HepG2 (cell line): Measurements from ENCODE around the gene HOXD9. TPM values are rescaled to one million over a fixed set of nuclear protein-coding genes. Genes with fewer than 3 reads are reported as not detected.

ENCODE experiments used
- MIER2 ChIP-seq: IDR thresholded peaks from 2 replicates; pipeline ENCODE4 v1.6.1; 2016; ENCODE audit warnings: missing biosample characterization, missing genetic modification reagents
- NRL ChIP-seq: sonication (generic); formaldehyde crosslinking; IDR thresholded peaks from 2 replicates; pipeline ENCODE4 v1.5.0; 2020; ENCODE audit warnings: missing genetic modification reagents, mild to moderate bottlenecking, moderate library complexity, borderline replicate concordance
- REXO4 ChIP-seq: sonication (generic); formaldehyde crosslinking; IDR thresholded peaks from 2 replicates; pipeline ENCODE4 v1.8.0; 2022; ENCODE audit warnings: missing genetic modification reagents, mild to moderate bottlenecking, borderline replicate concordance
- XRCC5 ChIP-seq: fragments of 200-400 bp; formaldehyde crosslinking; optimal IDR thresholded peaks from 2 replicates; pipeline ENCODE3; 2017; ENCODE audit warnings: mild to moderate bottlenecking, low read length
- ZNF337 ChIP-seq: sonication (generic); formaldehyde crosslinking; IDR thresholded peaks from 2 replicates; pipeline ENCODE4 v1.5.1; 2020; ENCODE audit warnings: missing genetic modification reagents, low read depth, mild to moderate bottlenecking, borderline replicate concordance
- ZNF563 ChIP-seq: sonication (generic); formaldehyde crosslinking; IDR thresholded peaks from 2 replicates; pipeline ENCODE4 v1.8.0; 2022; ENCODE audit warnings: mild to moderate bottlenecking, moderate library complexity, missing genetic modification reagents
- ZNF570 ChIP-seq: sonication (generic); formaldehyde crosslinking; IDR thresholded peaks from 2 replicates; pipeline ENCODE4 v1.4.0; 2020; ENCODE audit warnings: mild to moderate bottlenecking, missing genetic modification reagents, borderline replicate concordance
- ZNF724P ChIP-seq: sonication (generic); formaldehyde crosslinking; IDR thresholded peaks from 2 replicates; pipeline ENCODE4 v1.8.0; 2022; ENCODE audit warnings: missing genetic modification reagents, borderline replicate concordance
- polyA plus RNA-seq, 8 experiments: library from polyadenylated mRNA; depleted of rRNA in 3 of 8; stranded (reverse) in 7 of 8; unstranded in 1 of 8; fragments of >200 nt; fragmentation: Illumina TruSeq in 4 of 8; extraction: Trizol in 4 of 8; gene quantifications; 2 replicates each; pipeline versions ENCODE4 v1.2.1 to v1.2.3, GENCODE V29; 2011 to 2016; ENCODE audit warnings: low read depth in 4 of 8, missing spikeins in 1 of 8, mixed read lengths in 1 of 8; ENCODE audit not compliant: insufficient read depth in 1 of 8
- total RNA-seq, 5 experiments: library from RNA; depleted of rRNA; stranded (reverse); fragments of >200 nt; fragmentation: Illumina TruSeq; extraction: Trizol; gene quantifications; 2 replicates each; pipeline ENCODE4 v1.2.3, GENCODE V29; 2016; ENCODE audit warnings: low read depth in 1 of 5
- TF ChIP-seq, protein P1 (sequence below): IDR thresholded peaks from 2 replicates; pipeline ENCODE4 v1.6.1; 2016; ENCODE audit warnings: missing genetic modification reagents, missing compliant biosample characterization
- TF ChIP-seq, protein P2 (sequence below): sonication (generic); formaldehyde crosslinking; IDR thresholded peaks from 2 replicates; pipeline ENCODE4 v1.5.1; 2020; ENCODE audit warnings: mild to moderate bottlenecking, missing genetic modification reagents
- TF ChIP-seq, protein P3 (sequence below): sonication (generic); formaldehyde crosslinking; IDR thresholded peaks from 2 replicates; pipeline ENCODE4 v1.4.0; 2020; ENCODE audit warnings: mild to moderate bottlenecking, missing genetic modification reagents
- TF ChIP-seq, protein P4 (sequence below): sonication (generic); formaldehyde crosslinking; IDR thresholded peaks from 2 replicates; pipeline ENCODE4 v1.4.0; 2020; ENCODE audit warnings: missing genetic modification reagents
- TF ChIP-seq, protein P5 (sequence below), 2 experiments: sonication (generic) in 1 of 2; formaldehyde crosslinking in 1 of 2; IDR thresholded peaks; 2 replicates each; pipeline versions ENCODE4 v1.4.0 to v1.6.1; 2016 to 2020; ENCODE audit warnings: borderline replicate concordance in 1 of 2, low read depth in 1 of 2, mild to moderate bottlenecking in 1 of 2, missing genetic modification reagents in 1 of 2

Gene HOXD9
- total and polyA plus RNA-seq, 2 of the 13 experiments (the other 11 are each of a cell fraction or from before 2014, with no cell fraction given), result not detected

DNA sequence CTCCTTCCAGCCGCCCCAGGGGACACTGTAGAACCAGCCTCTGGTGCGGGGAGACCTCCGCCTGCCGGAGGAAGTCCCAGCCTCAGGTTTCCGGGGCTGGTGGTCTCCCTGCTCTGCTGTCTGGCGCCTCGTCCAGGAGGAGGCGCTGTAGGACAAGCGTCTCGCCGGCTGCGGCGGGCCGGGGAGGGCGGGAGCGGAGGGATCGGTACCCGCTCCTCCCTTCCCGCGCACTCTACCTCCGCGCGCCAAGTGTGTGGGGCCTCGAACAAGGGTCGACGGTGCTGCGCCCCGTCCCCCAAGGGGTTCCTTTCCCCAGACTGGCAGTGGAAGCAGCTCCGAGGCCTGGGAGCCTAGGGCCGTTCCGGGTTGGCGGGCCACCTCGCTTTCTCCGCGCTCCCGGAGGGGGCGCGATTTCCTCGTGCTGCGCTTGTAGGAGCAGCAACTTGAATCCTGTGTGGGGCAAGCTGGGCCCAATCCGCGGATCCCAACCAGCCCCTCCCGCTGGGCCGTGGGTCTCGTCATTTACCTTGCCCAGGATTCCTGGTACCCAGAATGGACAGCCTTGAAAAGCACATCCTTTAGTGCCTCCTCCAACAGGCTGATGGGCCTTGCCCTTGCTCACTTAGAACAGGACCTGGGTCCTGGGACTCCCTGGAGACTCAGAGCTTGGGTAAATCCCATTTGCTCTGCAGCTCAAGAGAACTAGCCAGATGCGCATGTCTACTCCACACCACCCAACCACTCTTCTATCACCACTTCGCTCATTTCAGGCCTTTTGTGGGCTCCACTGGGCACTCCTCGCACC is 18.2 kb downstream of the HOXD9 start (continued):
- TF ChIP-seq, protein P1, sequence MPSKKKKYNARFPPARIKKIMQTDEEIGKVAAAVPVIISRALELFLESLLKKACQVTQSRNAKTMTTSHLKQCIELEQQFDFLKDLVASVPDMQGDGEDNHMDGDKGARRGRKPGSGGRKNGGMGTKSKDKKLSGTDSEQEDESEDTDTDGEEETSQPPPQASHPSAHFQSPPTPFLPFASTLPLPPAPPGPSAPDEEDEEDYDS (CRISPR knock-in tag), result peak; percentile 23; the same call in 1 of the 2 replicates
- TF ChIP-seq ZNF570 (CRISPR knock-in tag) (no peak), REXO4 (CRISPR knock-in tag) (no peak), NRL (CRISPR knock-in tag) (peak; percentile 90), MIER2 (no peak), ZNF563 (CRISPR knock-in tag) (peak; percentile 59; the same call in 1 of the 2 replicates), XRCC5 (peak; percentile 79), ZNF337 (CRISPR knock-in tag) (0 out of 2 replicates have a peak, but pooled peaks have one; percentile 60), ZNF724P (CRISPR knock-in tag) (peak; percentile 65; the same call in 1 of the 2 replicates)
- TF ChIP-seq, protein P2, sequence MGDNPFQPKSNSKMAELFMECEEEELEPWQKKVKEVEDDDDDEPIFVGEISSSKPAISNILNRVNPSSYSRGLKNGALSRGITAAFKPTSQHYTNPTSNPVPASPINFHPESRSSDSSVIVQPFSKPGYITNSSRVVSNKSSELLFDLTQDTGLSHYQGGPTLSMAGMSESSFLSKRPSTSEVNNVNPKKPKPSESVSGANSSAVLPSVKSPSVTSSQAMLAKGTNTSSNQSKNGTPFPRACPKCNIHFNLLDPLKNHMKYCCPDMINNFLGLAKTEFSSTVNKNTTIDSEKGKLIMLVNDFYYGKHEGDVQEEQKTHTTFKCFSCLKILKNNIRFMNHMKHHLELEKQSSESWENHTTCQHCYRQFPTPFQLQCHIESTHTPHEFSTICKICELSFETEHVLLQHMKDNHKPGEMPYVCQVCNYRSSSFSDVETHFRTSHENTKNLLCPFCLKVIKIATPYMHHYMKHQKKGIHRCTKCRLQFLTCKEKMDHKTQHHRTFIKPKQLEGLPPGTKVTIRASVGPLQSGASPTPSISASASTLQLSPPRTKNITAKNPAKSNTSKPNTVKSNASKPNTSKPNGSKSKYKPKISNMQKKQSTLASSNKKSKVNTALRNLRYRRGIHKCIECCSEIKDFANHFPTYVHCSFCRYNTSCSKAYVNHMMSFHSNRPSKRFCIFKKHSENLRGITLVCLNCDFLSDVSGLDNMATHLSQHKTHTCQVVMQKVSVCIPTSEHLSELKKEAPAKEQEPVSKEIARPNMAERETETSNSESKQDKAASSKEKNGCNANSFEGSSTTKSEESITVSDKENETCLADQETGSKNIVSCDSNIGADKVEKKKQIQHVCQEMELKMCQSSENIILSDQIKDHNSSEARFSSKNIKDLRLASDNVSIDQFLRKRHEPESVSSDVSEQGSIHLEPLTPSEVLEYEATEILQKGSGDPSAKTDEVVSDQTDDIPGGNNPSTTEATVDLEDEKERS (CRISPR knock-in tag), result 0 out of 2 replicates have a peak, but pooled peaks have one; percentile 52
- TF ChIP-seq, protein P3, sequence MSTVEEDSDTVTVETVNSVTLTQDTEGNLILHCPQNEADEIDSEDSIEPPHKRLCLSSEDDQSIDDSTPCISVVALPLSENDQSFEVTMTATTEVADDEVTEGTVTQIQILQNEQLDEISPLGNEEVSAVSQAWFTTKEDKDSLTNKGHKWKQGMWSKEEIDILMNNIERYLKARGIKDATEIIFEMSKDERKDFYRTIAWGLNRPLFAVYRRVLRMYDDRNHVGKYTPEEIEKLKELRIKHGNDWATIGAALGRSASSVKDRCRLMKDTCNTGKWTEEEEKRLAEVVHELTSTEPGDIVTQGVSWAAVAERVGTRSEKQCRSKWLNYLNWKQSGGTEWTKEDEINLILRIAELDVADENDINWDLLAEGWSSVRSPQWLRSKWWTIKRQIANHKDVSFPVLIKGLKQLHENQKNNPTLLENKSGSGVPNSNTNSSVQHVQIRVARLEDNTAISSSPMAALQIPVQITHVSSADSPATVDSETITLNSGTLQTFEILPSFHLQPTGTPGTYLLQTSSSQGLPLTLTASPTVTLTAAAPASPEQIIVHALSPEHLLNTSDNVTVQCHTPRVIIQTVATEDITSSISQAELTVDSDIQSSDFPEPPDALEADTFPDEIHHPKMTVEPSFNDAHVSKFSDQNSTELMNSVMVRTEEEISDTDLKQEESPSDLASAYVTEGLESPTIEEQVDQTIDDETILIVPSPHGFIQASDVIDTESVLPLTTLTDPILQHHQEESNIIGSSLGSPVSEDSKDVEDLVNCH, result no peak
- TF ChIP-seq, protein P4, sequence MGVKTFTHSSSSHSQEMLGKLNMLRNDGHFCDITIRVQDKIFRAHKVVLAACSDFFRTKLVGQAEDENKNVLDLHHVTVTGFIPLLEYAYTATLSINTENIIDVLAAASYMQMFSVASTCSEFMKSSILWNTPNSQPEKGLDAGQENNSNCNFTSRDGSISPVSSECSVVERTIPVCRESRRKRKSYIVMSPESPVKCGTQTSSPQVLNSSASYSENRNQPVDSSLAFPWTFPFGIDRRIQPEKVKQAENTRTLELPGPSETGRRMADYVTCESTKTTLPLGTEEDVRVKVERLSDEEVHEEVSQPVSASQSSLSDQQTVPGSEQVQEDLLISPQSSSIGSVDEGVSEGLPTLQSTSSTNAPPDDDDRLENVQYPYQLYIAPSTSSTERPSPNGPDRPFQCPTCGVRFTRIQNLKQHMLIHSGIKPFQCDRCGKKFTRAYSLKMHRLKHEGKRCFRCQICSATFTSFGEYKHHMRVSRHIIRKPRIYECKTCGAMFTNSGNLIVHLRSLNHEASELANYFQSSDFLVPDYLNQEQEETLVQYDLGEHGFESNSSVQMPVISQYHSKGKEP (CRISPR knock-in tag), result no peak
- TF ChIP-seq, protein P5, sequence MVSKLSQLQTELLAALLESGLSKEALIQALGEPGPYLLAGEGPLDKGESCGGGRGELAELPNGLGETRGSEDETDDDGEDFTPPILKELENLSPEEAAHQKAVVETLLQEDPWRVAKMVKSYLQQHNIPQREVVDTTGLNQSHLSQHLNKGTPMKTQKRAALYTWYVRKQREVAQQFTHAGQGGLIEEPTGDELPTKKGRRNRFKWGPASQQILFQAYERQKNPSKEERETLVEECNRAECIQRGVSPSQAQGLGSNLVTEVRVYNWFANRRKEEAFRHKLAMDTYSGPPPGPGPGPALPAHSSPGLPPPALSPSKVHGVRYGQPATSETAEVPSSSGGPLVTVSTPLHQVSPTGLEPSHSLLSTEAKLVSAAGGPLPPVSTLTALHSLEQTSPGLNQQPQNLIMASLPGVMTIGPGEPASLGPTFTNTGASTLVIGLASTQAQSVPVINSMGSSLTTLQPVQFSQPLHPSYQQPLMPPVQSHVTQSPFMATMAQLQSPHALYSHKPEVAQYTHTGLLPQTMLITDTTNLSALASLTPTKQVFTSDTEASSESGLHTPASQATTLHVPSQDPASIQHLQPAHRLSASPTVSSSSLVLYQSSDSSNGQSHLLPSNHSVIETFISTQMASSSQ (IDR thresholded peaks at IDR 0.05; ENCODE audit: low read depth), result no peak
- TF ChIP-seq, protein P5 (CRISPR knock-in tag; IDR thresholded peaks at IDR 0.05; ENCODE audit: borderline replicate concordance), result peak; percentile 80
